DOHH2 (cell line): ENCODE measurements around the gene SYK.
"Not testable (repeated sequence)": the region's sequence is repeated elsewhere in the genome, so short reads cannot be mapped to it uniquely, and the experiment has no call there.

ENCODE experiments used
- H3F3A ChIP-seq: fragments of 200-600 bp; sonication (generic), shearing (Covaris generic); 2 replicates; pipeline ENCODE4 v1.6.0; 2016; ENCODE audit warnings: antibody characterized with exemption, mild to moderate bottlenecking; ENCODE audit not compliant: control insufficient read depth, insufficient read depth
- H3K27ac ChIP-seq: fragments of 200-600 bp; sonication (generic); 2 replicates; pipeline ENCODE4 v1.5.1; 2014; ENCODE audit warnings: low read depth, mild to moderate bottlenecking, low read length, moderate library complexity
- H3K27me3 ChIP-seq: fragments of 200-600 bp; sonication (generic); 2 replicates; pipeline ENCODE4 v1.6.1; 2014; ENCODE audit warnings: mild to moderate bottlenecking, low read length, mixed read lengths; ENCODE audit not compliant: control insufficient read depth
- H3K36me3 ChIP-seq: fragments of 200-600 bp; sonication (generic); 2 replicates; pipeline ENCODE4 v1.6.1; 2014; ENCODE audit warnings: mild to moderate bottlenecking, low read length, moderate library complexity, mixed read lengths; ENCODE audit not compliant: control insufficient read depth
- H3K4me1 ChIP-seq: fragments of 200-600 bp; sonication (generic); 2 replicates; pipeline ENCODE4 v1.6.1; 2014; ENCODE audit warnings: mild to moderate bottlenecking, low read length, mixed read lengths; ENCODE audit not compliant: control insufficient read depth
- H3K4me2 ChIP-seq: fragments of 200-600 bp; sonication (generic); 2 replicates; pipeline ENCODE4 v1.6.0; 2014; ENCODE audit warnings: mild to moderate bottlenecking, low read length, moderate library complexity
- H3K4me3 ChIP-seq: fragments of 200-600 bp; sonication (generic); 2 replicates; pipeline ENCODE4 v1.5.1; 2014; ENCODE audit warnings: mild to moderate bottlenecking, low read length, mixed read lengths
- H3K79me2 ChIP-seq: fragments of 200-600 bp; sonication (generic); 2 replicates; pipeline ENCODE4 v1.6.1; 2014; ENCODE audit warnings: mild to moderate bottlenecking, low read length, mixed read lengths; ENCODE audit not compliant: control insufficient read depth
- H3K9me2 ChIP-seq: fragments of 200-600 bp; sonication (generic); replicated peaks from 2 replicates; pipeline ENCODE4 v1.6.1; 2014; ENCODE audit warnings: mild to moderate bottlenecking, low read length, mixed read lengths; ENCODE audit not compliant: control insufficient read depth
- H3K9me3 ChIP-seq: fragments of 200-600 bp; sonication (generic); 2 replicates; pipeline ENCODE4 v1.6.1; 2014; ENCODE audit warnings: antibody characterized with exemption, low read length, mixed read lengths; ENCODE audit not compliant: control insufficient read depth, insufficient read depth
- H4K20me1 ChIP-seq: fragments of 200-600 bp; sonication (generic); 2 replicates; pipeline ENCODE4 v1.6.0; 2014; ENCODE audit warnings: low read depth, mild to moderate bottlenecking, antibody characterized with exemption, low read length, moderate library complexity; ENCODE audit not compliant: control insufficient read depth, insufficient read depth
- CTCF ChIP-seq: fragments of 200-600 bp; sonication (generic); IDR thresholded peaks from one replicate; pipeline ENCODE4 v1.5.1; 2014; ENCODE audit warnings: antibody characterized with exemption, mild to moderate bottlenecking, low read depth, low read length; ENCODE audit not compliant: poor library complexity, severe bottlenecking
- EZH2phosphoT487 ChIP-seq: fragments of 200-600 bp; sonication (generic); IDR thresholded peaks from 2 replicates; pipeline ENCODE4 v1.6.1; 2017; ENCODE audit warnings: borderline replicate concordance, mild to moderate bottlenecking, antibody characterized with exemption, low read length, moderate library complexity, mixed read lengths

SYK gene

GRCh38 chr9:90883661-90884060, 82.0 kb downstream of the SYK start:
- Histone ChIP-seq H3K9me2 (no peaks in the 10 kb centered on the region), H3K4me3 (no peak overlapping the region), H3K4me2 (no peak overlapping the region), H3K9me3 (peaks cover 13% of the 10 kb centered on the region; the same call in 1 of the 2 replicates), H3K4me1 (peaks cover 35% of the 10 kb centered on the region), H4K20me1 (no peaks in the 10 kb centered on the region), H3K27ac (no peak overlapping the region), H3F3A (peaks cover 41% of the 10 kb centered on the region), H3K36me3 (peaks cover 96% of the 10 kb centered on the region), H3K79me2 (no peaks in the 10 kb centered on the region), H3K27me3 (no peaks in the 10 kb centered on the region)
- TF ChIP-seq EZH2phosphoT487 (no peak), CTCF (no peak)

- Histone ChIP-seq H3K36me3 (peaks cover 96% of the 10 kb centered on the region), H3K27me3 (no peaks in the 10 kb centered on the region), H3K9me2 (no peaks in the 10 kb centered on the region), H3K4me3 (no peak overlapping the region), H4K20me1 (no peaks in the 10 kb centered on the region; the same call in 1 of the 2 replicates), H3K79me2 (no peaks in the 10 kb centered on the region), H3F3A (peaks cover 39% of the 10 kb centered on the region), H3K4me2 (no peak overlapping the region), H3K4me1 (peaks cover 32% of the 10 kb centered on the region), H3K9me3 (peaks cover 13% of the 10 kb centered on the region; the same call in 1 of the 2 replicates), H3K27ac (no peak overlapping the region)
- TF ChIP-seq CTCF (no peak), EZH2phosphoT487 (no peak)
These were observed 82.6 kb downstream of the SYK start for GRCh38 chr9:90884178-90884577.

GRCh38 chr9:90886868-90887267, 85.2 kb downstream of the SYK start:
- not testable (repeated sequence) for H4K20me1 ChIP-seq, H3K4me1 ChIP-seq, H3K79me2 ChIP-seq, H3K27ac ChIP-seq, H3K4me2 ChIP-seq, H3K27me3 ChIP-seq, H3K9me2 ChIP-seq, H3K4me3 ChIP-seq
- Histone ChIP-seq H3F3A (peaks cover 24% of the 10 kb centered on the region), H3K9me3 (peaks cover 13% of the 10 kb centered on the region; the same call in 1 of the 2 replicates), H3K36me3 (peaks cover 93% of the 10 kb centered on the region)

- Histone ChIP-seq H4K20me1 (no peaks in the 10 kb centered on the region; the same call in 1 of the 2 replicates), H3K4me1 (no peaks in the 10 kb centered on the region), H3K4me2 (no peak overlapping the region), H3F3A (peaks cover 7% of the 10 kb centered on the region), H3K27ac (no peak overlapping the region), H3K4me3 (no peak overlapping the region), H3K27me3 (no peaks in the 10 kb centered on the region), H3K79me2 (no peaks in the 10 kb centered on the region), H3K36me3 (peaks cover 91% of the 10 kb centered on the region), H3K9me2 (no peaks in the 10 kb centered on the region), H3K9me3 (peaks cover 4% of the 10 kb centered on the region; the same call in 1 of the 2 replicates)
- TF ChIP-seq EZH2phosphoT487: no peak
- TF ChIP-seq CTCF: no peak
These were observed 87.3 kb downstream of the SYK start for GRCh38 chr9:90888941-90889340.
